ENCODE results near the gene RHO.

The RHO gene

DNA sequence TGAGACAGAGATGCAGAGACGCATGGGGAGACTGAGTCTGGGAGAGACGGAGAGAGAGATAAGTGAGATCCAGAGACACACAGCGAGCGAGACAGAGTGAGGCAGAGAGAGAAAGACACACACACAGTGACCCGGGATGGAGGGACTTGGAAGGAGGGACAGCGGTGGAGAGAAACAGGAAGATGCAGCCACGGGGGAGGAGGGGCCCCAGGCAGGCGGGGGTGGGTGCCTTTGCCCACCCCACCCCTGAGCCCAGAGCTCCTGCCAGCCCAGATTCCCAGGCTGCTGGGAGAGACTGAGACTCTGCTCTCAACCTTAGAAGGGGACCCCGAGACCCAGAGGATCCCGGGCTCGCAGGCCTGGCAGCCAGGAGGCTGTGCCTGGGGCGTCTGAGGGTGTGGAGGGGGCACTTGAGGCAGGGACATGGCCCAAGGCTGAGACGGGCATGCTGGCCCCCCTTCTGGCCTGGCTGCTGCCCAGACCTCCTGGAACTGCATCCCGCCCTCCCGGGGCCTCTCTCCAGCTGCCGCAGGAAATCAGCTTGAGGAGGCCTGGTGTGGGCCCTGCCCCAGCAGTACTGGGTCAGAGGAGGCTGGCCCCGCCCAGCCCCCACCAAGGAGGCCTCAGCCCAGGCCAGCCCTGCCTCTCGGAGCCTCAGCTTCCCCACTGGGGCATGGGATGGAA, 32.6 kb downstream of the RHO start:
- DNase-seq (ENCODE audit: low spot score): no peak

DNA sequence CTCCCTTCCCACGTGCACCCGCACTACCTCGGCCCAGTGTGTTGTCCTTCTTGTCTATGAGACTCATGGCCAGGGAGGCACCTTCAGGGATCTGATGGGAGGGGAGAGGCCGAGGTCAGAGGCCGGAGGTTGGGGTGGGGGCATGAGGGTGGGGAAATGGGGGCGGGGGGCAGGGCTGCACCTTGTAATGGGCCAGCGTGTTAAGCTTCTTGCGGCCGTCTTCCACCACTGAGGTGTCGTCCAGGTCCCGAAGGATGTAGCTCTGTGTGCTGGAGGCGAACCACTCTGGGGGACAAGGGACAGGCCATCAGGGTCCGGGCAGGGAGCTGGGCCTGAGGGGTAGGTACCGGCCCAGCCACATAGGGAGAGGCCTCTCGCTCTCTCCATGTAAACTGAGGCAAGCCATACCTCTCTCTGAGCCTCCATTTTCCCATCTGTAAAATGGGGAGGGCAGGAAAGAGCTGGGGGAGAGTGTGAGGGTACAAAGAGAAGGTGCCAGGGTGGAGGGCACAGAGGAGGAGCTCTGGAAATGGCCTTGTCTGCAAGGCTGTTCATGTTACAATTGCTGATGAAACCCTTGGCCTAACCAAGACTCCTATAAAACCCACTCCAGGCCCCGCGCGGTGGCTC, 33.3 kb downstream of the RHO start:
- DNase-seq (ENCODE audit: low spot score): no peak

DNA sequence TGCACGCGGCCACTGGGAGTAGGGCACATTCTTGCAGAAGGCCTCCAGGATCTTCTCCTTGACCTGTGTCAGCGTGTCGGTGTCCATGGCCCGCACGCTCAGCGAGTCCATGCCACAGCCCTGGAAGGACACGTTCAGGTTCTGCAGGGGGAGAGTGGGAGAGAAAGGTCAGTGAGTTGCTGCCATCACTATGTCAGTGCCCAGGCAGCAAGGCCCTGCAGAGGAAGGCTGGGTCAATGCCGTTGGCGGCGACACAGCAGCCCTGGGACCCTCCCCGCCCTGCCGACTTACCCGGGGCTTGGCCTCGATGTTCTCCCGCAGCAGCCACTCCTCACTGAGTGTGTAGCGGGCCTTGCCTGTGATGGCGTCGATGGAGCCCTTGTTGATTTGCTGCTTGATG, 34.4 kb downstream of the RHO start:
- no peak for DNase-seq (ENCODE audit: low spot score)

DNA sequence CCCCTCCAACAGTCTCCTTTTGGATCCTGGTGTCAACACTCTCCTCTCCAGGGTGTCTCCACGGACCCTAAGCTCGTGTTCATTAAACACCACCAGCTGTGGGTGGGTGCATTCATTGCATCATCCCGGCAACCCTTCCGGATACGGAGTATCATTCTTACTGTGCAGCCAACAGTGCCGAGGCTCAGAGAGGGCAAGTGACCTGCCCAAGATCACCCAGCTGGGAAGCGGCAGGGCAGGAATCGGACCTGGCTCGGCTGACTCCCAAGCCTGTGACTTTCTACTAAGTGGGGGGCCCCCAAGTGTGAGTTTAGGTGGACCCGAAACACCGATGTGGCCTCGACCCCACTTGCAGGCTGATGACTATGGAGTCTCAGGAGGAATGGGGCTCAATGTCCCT, 34.9 kb downstream of the RHO start:
- no peak for DNase-seq (ENCODE audit: low spot score)

DNA sequence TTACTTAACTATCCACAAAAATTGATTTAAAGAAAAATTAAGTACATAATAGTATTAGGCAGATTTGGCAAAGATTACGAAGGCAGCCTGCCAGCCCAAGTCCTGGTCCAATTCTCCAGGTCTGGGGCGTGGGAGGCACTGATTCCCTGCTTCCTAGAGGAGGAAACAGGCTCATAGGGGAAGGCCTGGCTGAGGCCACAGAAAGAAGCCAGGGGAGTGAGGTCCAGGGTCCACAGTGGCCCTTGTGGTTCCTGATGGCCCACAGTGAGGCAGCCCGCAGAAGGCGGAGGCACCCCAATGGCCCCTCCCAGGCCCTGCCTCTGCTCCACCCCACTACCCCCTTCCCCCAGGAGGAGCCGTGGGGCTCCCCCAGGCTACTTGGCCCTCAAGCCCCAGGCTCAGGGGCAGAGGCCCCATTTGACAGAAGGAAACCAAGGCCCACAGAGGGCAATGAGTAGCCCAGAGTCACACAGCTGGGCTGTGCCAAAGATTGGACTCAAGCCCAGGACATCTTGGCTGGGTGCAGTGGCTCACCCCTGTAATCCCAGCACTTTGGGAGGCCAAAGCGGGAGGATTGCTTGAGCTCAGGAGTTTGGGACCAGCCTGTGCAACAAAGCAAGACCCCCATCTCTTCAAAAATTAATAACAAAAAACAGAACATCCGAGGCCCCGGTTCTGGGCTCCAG, 35.6 kb downstream of the RHO start:
- DNase-seq (ENCODE audit: low spot score): no peak

DNA sequence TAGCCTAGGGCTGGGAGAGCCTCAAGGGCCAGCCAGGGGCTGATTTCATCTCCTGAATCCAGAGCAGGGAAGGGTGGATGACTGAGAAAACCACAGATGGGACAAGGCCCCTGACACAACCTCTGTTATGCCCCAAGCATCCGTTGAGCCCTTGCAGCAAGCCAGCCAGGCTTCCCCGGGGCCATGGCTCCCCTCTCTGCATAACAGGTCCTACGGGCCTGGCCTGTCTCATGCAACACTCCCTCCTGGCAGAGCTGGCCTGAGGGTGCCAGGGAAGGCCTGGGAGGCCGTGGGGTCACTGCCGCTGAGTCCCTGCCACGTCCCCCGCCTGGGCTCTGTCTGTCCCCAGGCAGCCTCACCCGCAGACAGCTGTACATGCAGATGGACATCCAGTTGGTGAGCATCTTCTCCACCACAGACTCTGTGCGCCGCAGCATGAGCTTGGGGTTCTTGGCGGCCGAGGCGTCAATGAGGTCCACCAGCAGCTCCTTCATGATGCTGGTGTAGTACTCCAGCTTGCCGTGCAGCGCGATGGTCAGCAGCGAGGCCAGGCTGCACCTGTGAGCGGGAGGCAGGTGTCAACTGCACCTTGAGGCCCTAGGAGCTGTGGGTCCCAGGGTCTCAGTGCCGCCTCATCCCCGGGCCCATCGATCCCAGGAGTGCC, 36.7 kb downstream of the RHO start:
- DNase-seq (ENCODE audit: low spot score): no peak

DNA sequence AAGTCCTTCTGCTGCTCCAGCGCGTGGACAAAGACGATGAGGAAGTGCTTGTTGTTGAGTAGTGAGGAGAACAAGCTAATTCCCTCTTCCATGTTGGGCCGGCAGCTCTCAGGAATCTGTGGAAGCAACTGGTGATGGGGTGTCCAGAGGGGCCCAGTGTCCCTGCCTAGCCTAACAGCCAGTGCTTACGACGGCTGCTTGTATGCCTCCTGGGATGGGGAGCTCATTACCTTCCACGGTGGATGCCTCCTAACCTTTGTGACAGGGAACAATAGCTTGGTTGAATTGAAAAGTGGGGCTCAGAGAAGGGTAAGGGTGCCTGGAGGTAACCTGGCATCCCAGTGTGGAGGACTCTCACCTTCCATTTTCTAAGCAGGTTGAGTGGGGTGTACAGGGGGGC, 37.5 kb downstream of the RHO start:
- no peak for DNase-seq (ENCODE audit: low spot score)

DNA sequence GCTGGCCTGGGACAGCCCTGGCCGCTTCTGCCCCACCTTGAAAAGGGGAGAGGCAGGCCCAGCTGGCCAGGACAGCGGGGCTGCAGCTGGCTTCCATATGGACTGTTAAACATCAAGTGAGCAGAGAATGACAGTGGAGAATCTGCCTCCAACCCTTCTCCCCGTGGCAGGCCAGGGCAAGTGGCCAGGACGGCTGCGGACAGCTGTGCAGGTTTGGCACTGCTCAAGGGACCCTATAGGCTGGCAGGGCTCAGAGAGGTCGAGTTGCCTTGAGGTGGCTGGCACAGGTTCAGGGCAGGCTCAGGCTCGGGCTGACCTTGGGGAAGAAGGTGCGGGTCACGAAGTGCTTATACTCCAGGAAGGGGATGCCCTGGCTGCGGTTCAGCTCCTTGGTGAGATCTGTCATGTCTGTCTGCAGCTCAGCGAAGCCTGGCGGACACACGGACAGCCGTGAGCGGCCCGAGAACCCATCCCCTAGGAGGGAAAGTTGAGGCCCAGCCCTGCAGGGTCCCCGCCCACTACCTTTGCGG, 38.8 kb downstream of the RHO start:
- no peak for DNase-seq (ENCODE audit: low spot score)

DNA sequence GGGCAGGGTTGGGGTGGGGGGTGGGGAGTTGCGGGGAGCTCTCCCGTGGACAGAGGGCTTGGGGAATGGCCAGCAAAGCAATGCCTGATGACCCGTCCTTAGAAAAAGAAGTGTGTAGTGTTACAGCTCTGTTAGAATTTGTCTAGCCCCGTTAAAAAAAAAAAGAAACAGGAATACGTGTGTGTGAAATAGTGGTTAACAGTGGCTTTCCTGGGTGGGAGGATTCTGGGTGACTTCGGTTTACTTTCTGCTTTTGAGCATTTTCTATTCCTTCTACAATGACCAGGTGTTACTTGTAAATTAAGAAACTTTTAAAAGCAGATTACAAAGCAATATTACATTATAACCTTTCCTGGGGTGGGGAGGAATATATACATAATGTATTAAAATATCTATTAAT, 39.5 kb downstream of the RHO start:
- no peak for DNase-seq (ENCODE audit: low spot score)

DNA sequence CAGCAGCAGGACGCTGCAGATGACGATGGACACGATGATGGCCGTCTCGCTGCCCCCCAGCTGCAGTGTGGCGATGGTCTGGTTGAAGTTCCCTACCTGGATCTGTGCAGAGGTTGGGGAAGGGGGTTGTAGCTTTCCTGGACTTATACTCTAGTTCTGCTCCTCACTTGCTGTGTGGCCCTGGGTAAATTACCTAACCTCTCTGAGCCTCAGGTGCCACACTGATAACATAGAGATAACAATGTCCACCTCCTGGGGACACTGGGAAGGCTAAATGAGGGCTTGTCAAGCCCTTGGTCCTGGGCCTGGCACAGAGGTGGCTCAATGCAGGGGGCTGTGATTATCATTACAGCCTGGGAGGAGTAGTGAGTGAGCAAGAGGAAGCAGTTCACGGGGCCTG, 41.4 kb downstream of the RHO start:
- DNase-seq (ENCODE audit: low spot score): no peak

DNA sequence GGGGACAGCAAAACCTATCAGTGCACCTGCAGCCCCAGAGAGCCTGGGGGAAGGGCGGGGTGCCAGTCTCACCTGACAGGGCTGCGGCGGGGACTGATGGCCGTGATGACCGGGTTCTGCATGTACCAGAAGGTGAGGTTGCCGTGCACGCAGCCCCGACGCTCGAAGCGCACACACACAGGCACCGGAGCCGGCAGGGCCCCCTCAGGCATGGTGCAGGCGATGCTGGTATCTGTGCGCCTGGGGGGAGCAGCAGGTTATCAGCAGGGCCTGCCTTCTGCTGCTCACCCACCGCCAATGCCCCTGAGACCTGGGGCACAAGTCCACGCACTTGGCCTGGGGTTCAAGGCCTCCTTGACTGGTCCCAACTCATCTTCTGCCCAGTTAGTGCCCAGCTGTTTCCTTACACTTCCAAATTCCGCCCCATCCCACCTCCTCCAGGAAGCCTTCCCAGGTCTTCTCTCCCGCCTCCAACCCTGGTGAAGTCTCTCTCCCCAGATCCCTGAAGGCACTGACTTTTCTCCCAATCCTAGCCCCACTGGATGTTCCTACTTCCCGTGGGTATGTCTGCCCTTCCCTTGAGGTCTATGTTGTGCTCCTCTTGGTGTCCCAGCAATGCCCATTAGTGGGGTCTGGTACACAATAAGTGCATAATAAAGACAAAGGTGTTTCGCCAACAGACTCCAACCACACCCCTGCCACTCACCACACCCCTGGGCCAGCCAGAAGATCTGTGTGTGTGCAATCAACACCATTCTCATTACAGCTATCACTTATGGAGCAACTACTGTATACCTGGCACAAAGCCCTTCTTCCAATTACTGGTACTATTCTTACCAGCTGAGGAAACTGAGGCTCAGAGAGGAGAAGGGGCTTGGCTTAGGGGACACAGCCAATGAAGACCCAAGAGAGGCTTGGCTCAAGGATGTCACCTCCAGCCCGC, 43.4 kb downstream of the RHO start:
- DNase-seq (ENCODE audit: low spot score): no peak

DNA sequence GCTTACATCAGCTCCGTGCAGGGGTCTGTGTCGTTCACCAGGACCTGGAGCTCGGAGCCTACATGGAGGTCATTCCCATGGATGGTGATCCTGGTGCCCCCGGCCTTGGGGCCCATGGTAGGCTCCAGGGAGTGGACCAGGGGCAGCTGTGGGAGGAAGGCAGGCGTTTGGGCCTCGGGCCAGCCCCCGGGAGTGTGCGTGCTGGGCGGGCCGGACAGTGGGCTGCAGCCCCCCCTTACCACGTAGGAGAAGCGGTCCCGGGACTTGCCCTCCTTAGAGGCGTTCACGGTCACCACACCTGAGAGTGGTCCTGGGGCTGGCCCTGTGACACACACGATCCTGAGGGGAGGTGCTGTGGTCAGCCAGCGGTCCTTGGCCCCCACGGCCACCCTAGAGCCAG, 44.2 kb downstream of the RHO start:
- DNase-seq (ENCODE audit: low spot score): no peak

DNA sequence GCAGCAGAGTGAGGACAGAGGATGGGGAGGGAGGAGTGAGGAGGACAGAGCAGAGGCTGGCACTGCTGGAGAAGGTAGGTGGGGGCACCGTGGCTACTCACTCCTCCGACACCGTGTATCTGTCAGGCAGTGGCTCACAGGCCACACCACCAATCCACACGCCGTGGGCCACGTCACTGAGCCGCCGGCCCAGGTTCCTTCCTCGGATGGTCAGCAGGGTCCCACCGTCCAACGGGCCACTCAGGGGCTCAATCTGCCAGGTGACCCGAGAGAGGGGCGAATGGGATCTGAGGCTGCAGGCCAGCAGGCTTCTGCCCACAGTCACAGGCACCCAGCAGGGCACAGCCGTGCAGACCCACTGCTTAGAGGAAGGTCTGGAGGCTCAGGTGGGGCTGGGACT, 45.1 kb downstream of the RHO start:
- no peak for DNase-seq (ENCODE audit: low spot score)

DNA sequence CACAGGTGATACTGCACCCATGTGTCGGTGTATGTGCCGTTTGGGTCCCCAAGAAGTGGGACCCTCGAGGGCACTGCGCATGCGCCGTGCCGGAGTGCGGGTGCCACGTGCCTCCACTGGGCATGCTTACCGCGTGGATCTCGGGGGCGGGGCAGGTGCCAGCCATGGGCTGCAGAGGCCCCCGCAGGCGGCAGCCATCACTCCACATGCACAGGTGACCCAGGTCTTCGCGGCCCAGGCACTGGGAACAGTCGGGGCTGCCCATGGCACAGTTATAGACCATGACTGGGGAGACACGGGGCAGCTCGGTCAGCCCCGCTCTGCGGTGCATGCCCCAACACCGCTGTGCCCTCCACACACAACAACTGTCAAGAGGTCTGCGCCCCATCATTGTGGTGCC, 45.8 kb downstream of the RHO start:
- DNase-seq (ENCODE audit: low spot score): no peak

DNA sequence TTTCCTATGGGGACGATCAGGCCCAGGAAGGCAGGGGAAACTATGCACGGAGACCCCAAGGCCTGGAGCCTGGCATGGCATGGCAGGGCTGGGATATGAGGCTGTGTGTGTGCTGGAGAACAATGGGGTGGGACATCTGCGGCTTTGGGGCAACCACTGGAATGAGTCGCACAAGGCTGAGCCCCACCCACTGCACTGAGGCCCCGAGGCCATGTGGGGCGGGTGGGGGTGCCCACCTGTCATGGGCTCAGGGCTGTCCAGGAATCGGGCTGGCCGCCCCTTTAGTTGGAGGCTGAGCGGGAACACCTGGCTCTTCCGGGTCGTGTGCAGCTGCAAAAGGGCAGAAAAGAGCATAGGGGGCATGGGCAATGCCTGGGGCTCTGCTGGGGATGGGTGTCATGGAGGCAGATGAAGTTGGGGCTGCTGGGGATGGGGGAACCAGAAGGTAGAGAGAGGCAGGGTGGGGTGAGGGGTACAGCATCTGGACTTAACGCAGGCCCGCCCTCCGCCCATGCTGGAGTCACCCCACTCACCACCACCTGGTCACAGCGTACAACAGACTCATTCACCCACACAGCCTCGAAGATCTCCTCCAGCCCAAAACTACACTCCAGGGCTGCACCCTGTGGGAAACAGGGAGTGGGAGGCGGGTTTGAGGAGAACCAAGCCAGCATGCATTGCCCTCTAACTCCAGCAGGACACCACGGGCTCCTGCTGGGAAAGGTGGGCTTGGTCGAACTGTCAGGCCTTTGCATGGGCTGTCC, 47.0 kb downstream of the RHO start:
- no peak for DNase-seq (ENCODE audit: low spot score)

DNA sequence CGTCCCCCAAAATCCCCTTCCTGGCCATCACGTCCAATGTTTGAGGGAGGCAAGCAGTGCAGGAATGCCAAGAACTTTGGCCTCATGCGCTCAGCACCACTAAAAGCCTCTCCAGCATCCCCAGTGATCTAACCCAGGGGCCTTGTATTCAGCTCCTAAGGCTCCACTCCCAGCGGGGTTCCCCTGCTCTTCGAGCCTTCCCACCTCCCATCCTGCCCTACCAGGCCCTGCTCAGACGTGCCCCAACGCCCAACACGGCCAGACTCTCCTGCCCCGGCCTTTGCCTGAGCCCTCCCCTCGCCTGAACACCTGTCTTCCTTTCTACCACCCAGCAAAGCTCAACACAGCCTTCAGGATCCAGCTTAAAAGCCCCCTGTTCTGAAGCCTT, 47.6 kb downstream of the RHO start:
- DNase-seq (ENCODE audit: low spot score): no peak

DNA sequence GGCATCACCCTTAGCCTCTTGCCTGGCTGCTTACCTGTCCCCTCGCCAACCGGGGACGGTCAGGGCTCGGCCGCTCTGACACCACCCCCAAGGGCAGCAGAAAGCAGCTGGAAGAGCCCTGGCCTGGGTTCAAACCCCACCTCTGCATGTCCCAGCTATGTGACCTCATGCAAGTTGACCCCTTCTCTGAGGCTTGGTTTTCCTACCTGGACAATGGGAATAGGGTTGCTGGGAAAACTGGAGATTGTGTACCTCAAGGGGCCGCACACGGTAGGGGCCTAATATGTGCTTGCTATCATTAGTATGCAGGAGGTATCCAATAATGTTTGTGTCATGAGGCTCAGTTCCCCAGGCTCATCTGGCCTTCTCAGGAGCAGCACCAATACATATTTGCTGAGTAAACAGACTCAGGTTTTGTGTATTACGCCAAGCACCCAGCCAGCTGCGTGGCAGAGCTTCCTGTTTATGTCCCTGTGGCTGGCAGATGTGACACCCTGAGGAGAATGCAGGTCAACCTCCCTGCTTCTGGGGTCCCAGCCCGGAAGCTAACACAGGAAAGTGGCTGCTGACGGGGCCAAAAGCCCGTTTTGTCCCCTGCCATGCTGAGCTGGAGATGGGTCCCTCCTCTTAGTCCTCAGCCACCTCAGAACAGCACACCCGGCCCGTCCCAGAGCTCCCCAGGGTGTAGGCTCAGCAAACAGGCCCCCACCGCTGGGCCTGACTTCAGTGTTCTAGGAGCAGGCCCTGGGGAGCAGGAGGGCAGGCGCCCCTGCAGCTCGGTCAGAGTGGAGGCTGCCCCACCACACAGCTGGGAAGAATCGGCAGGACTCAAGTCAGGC, 48.3 kb downstream of the RHO start:
- DNase-seq (ENCODE audit: low spot score): peak; percentile 35

DNA sequence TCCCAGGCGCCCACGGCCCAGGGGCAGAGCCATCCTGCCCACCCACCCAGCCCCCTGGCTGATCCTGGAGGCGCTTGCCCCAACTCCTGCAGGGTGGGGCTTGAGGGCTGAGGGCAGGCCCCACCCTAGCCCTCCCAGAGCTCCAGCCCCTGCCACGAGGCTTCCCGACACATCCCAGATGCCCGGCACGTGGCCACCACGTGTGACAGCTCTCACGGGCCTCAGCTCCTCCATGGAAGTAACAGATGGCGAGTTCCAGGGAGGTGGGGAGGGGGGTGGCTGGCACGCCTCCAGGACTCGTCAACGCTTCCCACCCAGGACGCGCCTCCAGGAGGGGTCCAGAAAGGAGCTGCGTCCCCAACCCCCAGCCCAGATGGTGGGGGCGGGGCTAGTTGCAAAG, 48.9 kb downstream of the RHO start:
- no peak for DNase-seq (ENCODE audit: low spot score)

DNA sequence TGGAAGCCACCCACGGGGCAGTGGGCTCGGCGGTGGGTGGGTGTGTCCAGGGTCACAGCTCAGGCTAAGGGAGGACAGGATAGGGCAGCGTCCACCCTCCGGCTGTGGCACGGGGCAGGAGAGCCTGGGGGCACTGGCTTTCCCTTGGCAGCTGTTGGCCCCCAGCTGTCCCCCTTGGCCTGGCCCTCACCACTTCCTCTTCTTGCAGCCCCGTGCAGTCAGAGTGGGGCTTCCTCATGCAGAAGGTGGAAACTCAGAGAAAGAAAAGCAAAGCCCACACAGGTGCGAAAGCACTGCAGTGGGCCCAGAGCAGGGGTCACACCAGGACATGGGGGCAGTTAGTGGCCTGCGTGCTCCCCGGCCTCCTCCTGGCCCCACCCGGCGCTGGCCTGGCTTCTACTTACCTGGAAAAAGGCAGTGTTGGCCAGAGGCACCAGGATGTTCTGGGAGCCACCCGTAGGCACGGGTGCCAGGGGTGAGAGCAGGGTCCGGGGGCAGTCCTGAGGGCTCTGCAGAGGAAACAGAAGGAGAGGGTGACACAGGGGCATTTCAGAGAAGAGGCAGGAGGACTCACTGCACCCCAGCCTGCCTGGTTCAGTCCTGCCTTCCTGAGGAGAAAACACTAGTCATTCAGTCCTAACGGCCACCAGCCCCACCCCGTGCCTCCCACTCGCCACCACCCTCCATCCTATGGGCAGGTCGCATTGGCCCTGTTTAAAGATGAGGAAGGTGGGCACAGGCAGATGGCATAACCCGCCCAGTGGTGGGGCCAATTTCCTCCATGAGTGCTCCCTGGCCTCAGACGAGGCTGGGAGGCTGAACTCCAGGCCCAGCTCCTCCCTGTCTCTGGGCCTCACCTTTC, 49.7 kb downstream of the RHO start:
- no peak for DNase-seq (ENCODE audit: low spot score)
